Caco-2 (cell line): ENCODE data around the gene MAK. TPM values are rescaled to one million over a fixed set of nuclear protein-coding genes. Genes with fewer than 3 reads are reported as not detected.

Experiments
- BruUV-seq: library from RNA; stranded (reverse); fragments of 400-500 nt; replicated peaks from 2 replicates; lab custom pipeline; 2021; lab: Mats Ljungman, UMichigan
- CTCF ChIA-PET: fragments of 300-600 bp; sonication (Branson Sonifier 250); formaldehyde crosslinking; loops from one replicate; lab custom pipeline; 2022; ENCODE audit warnings: antibody characterized with exemption; lab: Charles Lee
- POLR2A ChIA-PET: fragments of 300-600 bp; sonication (Branson Sonifier 250); formaldehyde crosslinking; loops from one replicate; lab custom pipeline; 2022; ENCODE audit warnings: antibody characterized with exemption; lab: Charles Lee
- DNase-seq, 2 experiments: peaks; one replicate each; pipeline versions ENCODE4 v3.0.0 to v3.0.0-alpha.2; 2020 to 2022
- H3K27me3 ChIP-seq: replicated peaks from 2 replicates; pipeline ENCODE4 v1.6.0; 2011; ENCODE audit warnings: low read length; ENCODE audit not compliant: control insufficient read depth, insufficient read depth
- H3K36me3 ChIP-seq: 2 replicates; pipeline ENCODE4 v1.5.1; 2011; ENCODE audit warnings: low read length; ENCODE audit not compliant: control insufficient read depth, insufficient read depth
- H3K4me1 ChIP-seq: fragments of 250-450 bp; sonication (Bioruptor Pico); 2 replicates; pipeline ENCODE4 v1.5.1; 2020; ENCODE audit warnings: mild to moderate bottlenecking
- H3K4me3 ChIP-seq: 2 replicates; pipeline ENCODE4 v1.5.1; 2011; ENCODE audit warnings: low read depth, mild to moderate bottlenecking, control low read depth, low read length
- H3K9me3 ChIP-seq: fragments of 250-450 bp; sonication (Bioruptor Pico); 2 replicates; pipeline ENCODE4 v1.5.1; 2020; ENCODE audit warnings: mild to moderate bottlenecking, moderate library complexity
- H3K27ac Mint-ChIP-seq: one replicate; pipeline ENCODE4 v1.8.0; 2022; ENCODE audit warnings: mixed read lengths; ENCODE audit not compliant: unreplicated experiment
- H3K27me3 Mint-ChIP-seq: one replicate; pipeline ENCODE4 v1.8.0; 2022; ENCODE audit warnings: mixed read lengths; ENCODE audit not compliant: insufficient read depth, unreplicated experiment
- H3K36me3 Mint-ChIP-seq: one replicate; pipeline ENCODE4 v1.8.0; 2022; ENCODE audit warnings: mild to moderate bottlenecking, mixed read lengths; ENCODE audit not compliant: insufficient read depth, unreplicated experiment
- H3K4me1 Mint-ChIP-seq: one replicate; pipeline ENCODE4 v1.8.0; 2022; ENCODE audit warnings: low read depth, mixed read lengths; ENCODE audit not compliant: unreplicated experiment
- H3K4me3 Mint-ChIP-seq: one replicate; pipeline ENCODE4 v1.8.0; 2022; ENCODE audit warnings: mild to moderate bottlenecking, moderate library complexity, mixed read lengths; ENCODE audit not compliant: unreplicated experiment
- H3K9me3 Mint-ChIP-seq: one replicate; pipeline ENCODE4 v1.8.0; 2022; ENCODE audit warnings: mixed read lengths; ENCODE audit not compliant: unreplicated experiment
- CTCF ChIP-seq, 2 experiments: fragments of 200-600 bp in 1 of 2; IDR thresholded peaks; 1 replicate in 1 of 2; 2 replicates in 1 of 2; pipeline versions ENCODE4 v1.5.1 to v1.8.0; 2011 to 2022; ENCODE audit warnings: antibody characterized with exemption in 1 of 2, control low read depth in 1 of 2, inconsistent platforms in 1 of 2, low read depth in 1 of 2, low read length in 1 of 2, mild to moderate bottlenecking in 1 of 2, moderate library complexity in 1 of 2; ENCODE audit not compliant: insufficient read depth in 1 of 2, severe bottlenecking in 1 of 2, unreplicated experiment in 1 of 2
- intact Hi-C: fragments of 100-400 bp; cut with micrococcal nuclease; formaldehyde crosslinking; loops from one replicate; pipeline ENCODE4 v1.10.0; 2022; ENCODE audit not compliant: unreplicated experiment
- total RNA-seq: library from RNA; stranded (reverse); gene quantifications from 2 replicates; pipeline ENCODE4 v1.2.3, GENCODE V29; 2022

Gene MAK
- total RNA-seq, 1 experiment from 2014 or later = 0.16 TPM

- H3K4me3 Mint-ChIP-seq = no peak overlapping the region
- no TSS peak for BruUV-seq
- no peaks in the 10 kb centered on the region for H3K27me3 Mint-ChIP-seq
- Histone ChIP-seq H3K27me3 (no peaks in the 10 kb centered on the region), H3K4me1 (no peaks in the 10 kb centered on the region), H3K9me3 (no peaks in the 10 kb centered on the region), H3K4me3 (no peak overlapping the region), H3K36me3 (no peaks in the 10 kb centered on the region)
- no peaks in the 10 kb centered on the region for H3K9me3 Mint-ChIP-seq
- ChIA-PET CTCF (no interaction called here), POLR2A (no interaction called here)
- DNase-seq = no peak
- no peak overlapping the region for H3K27ac Mint-ChIP-seq
- H3K36me3 Mint-ChIP-seq = no peaks in the 10 kb centered on the region
- TF ChIP-seq CTCF (IDR thresholded peaks at IDR 0.05; ENCODE audit: insufficient read depth in 1 of 2, low read depth in 1 of 2, low read length in 1 of 2, severe bottlenecking in 1 of 2, unreplicated experiment in 1 of 2) = no peak
- H3K4me1 Mint-ChIP-seq = no peaks in the 10 kb centered on the region
- intact Hi-C loops = no loop called here
Measured at GRCh38 chr6:10880366-10880765, 42.0 kb upstream of the MAK start.

- TF ChIP-seq CTCF (IDR thresholded peaks at IDR 0.05; ENCODE audit: insufficient read depth in 1 of 2, low read depth in 1 of 2, low read length in 1 of 2, severe bottlenecking in 1 of 2, unreplicated experiment in 1 of 2) = no peak
- BruUV-seq = no TSS peak
- no peak overlapping the region for H3K4me3 Mint-ChIP-seq
- H3K36me3 Mint-ChIP-seq = no peaks in the 10 kb centered on the region
- peaks cover 8% of the 10 kb centered on the region for H3K4me1 Mint-ChIP-seq
- Histone ChIP-seq H3K36me3 (no peaks in the 10 kb centered on the region), H3K27me3 (no peaks in the 10 kb centered on the region), H3K9me3 (no peaks in the 10 kb centered on the region), H3K4me3 (no peak overlapping the region), H3K4me1 (peaks cover 9% of the 10 kb centered on the region)
- H3K9me3 Mint-ChIP-seq = no peaks in the 10 kb centered on the region
- intact Hi-C loops = no loop called here
- ChIA-PET CTCF (no interaction called here), POLR2A (no interaction called here)
- H3K27ac Mint-ChIP-seq = no peak overlapping the region
- DNase-seq = no peak
- H3K27me3 Mint-ChIP-seq = no peaks in the 10 kb centered on the region
Measured at GRCh38 chr6:10877871-10878270, 39.5 kb upstream of the MAK start.

- no TSS peak for BruUV-seq
- ChIA-PET CTCF (no interaction called here), POLR2A (no interaction called here)
- intact Hi-C loops = no loop called here
- no peak for DNase-seq
- H3K36me3 ChIP-seq = no peaks in the 10 kb centered on the region
- no peak overlapping the region for H3K4me3 ChIP-seq
- H3K4me1 Mint-ChIP-seq = peaks cover 8% of the 10 kb centered on the region
- H3K36me3 Mint-ChIP-seq = no peaks in the 10 kb centered on the region
- H3K27me3 ChIP-seq = no peaks in the 10 kb centered on the region
- H3K9me3 ChIP-seq = no peaks in the 10 kb centered on the region
- no peak for TF ChIP-seq CTCF (IDR thresholded peaks at IDR 0.05; ENCODE audit: insufficient read depth in 1 of 2, low read depth in 1 of 2, low read length in 1 of 2, severe bottlenecking in 1 of 2, unreplicated experiment in 1 of 2)
- no peak overlapping the region for H3K27ac Mint-ChIP-seq
- H3K27me3 Mint-ChIP-seq = no peaks in the 10 kb centered on the region
- H3K4me1 ChIP-seq = peaks cover 9% of the 10 kb centered on the region
- no peaks in the 10 kb centered on the region for H3K9me3 Mint-ChIP-seq
- no peak overlapping the region for H3K4me3 Mint-ChIP-seq
Measured at GRCh38 chr6:10877012-10877411, 38.7 kb upstream of the MAK start.
